Stimulated activated CD4-positive, alpha-beta T cell treated with anti-CD3 and anti-CD28 coated beads, Interleukin-2, amount 100 ng/mL, for 24 hours (primary cell): ENCODE data around the gene RTBDN.
"Not testable (repeated sequence)": the region's sequence is repeated elsewhere in the genome, so short reads cannot be mapped to it uniquely, and the experiment has no call there.

Source experiments
- DNase-seq, 2 donors: peaks; one replicate each; pipeline ENCODE4 v3.0.0-alpha.2; 2020

The RTBDN gene

DNA sequence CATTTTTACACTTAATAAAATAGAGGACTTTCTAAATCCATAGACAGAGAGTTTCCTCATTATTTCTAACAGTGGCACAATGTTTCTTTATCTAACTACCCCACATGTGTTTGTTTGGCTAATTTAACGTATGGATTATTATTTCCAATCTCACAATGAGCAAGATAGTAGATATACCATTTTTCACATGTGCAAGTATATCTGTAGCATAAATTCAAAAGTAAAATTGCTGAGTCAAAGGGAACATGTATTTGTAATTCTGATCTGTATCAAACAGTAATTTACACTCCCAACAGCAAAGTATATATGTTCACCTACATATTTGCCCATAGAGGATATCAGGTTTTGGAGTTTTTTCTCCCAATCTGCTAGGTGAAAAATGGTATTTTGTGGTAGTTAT lies 22.3 kb upstream of the RTBDN start:
- no peak for DNase-seq

DNA sequence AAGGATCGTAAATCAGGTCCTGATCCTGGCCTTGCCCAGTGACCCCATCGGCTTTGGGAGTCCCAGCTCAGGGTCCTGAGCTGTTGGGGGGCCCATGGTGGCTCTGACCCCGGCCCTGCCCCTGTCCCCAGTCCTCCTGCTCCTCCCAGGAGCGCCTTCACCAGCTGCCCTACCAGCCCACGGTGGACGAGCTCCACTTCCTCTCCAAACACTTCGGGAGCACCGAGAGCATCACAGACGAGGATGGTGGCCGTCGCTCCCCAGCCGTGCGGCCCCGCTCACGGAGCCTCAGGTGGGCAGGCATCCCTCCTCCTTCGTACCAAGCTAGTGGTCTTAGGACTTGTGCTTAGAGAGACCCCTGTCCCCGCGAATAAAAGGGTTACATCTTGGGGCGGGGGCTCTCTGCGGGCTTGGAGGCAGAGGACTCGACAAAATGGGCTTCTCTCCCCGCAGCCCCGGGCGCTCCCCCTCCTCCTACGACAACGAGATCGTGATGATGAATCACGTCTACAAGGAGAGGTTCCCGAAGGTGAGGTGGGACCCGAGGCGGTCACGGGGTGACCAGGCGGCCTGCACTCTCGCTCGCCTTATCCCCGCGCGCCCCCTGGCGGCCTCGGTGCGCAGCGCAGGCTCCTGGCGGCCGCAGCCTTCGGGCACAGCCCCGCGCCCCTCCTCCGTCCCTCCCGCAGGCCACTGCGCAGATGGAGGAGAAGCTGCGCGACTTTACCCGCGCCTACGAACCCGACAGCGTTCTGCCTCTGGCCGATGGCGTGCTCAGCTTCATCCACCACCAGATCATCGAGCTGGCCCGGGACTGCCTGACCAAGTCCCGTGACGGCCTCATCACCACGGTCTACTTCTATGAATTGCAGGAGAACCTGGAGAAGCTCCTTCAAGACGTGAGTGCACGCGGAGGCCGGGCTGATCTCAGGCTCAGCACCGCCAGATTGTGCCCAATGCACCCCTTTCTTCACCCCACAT lies 13.1 kb upstream of the RTBDN start:
- DNase-seq: peak; percentile 91 to 93

DNA sequence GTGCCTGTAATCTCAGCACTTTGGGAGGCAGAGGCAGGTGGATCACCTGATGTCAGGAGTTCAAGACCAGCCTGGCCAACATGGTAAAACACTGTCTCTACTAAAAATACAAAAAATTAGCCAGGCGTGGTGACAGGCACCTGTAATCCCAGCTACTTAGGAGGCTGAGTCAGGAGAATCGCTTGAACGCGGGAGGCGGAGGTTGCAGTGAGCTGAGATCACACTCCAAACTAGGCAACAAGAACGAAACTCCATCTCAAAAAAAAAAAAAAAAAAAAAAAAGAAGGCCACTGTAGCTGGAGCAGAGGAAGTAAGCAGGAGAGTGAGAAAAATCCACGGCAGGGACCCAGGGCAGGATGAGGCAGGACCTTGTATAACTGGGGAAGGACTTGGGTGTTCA lies 12.2 kb upstream of the RTBDN start:
- not testable (repeated sequence) for DNase-seq

DNA sequence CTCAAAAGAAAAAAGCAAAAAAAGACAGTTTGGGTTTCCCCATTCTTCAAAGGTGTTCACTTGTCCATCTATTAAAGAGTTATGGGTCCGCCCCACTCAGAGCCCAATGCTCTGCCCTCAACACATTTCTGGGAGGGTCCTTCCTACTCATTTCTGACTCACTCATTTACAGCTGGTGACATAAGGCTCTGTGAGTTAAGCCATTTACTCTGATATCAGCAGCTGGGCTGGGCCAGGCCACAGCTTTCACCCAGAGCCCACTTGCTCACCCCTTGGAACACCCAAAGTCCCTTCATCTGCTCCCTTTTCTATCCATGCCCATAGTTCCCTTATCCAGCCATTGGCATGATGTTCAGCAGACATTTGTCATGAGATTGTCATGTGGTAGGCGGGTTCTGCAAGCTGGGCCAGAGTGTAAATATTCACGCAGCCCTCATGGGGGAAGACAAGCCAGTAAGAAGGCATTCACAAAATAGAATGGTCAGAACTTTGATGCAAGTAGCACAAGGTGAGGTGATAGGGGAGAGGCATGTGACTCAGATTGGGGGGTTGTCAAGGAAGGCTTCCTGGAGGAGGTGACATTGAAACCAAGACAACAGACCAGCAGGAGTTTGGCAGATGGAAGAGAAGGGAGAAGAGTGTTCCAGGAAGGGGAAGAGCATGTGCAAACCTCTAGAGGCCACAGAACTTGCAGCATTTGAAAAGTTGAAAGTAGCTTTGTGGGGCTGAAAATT lies 9.8 kb upstream of the RTBDN start:
- DNase-seq: no peak

DNA sequence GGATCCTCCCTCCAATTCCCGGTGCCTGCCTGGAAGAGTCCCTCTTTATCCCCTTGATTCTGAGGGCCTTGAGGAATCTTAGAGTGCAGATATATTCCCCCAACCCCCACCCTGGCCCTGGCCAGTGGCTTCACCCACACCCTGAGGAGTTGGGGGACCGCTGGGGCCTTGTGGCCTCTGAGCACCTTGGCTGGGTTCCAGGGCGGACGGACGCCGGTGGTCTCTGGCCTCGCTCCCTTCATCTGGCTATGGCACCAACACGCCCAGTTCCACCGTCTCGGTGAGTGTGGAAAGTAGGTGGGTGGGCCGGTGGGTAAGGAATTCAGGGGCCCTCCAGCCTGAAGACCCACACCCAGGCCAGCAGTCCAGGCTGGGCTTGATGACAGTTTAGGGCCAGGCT lies 8.9 kb upstream of the RTBDN start:
- DNase-seq: no peak

DNA sequence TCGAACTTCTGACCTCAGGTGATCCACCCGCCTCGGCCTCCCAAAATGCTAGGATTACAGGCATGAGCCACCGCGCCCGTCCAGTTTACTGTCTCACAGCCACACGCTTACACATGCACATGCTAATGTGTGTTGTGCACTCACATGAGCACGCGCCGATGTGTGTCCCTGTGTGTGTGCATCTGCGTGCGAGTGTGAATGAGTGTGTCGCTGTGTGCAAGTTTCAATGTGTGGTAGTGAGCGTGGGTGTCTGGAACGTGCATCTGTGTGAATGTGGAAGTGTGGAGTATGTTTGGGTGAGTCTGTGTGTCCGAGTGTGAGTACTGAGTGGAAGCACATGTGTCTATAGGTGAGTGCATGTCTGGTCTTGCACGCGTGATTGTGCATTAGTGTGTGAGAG lies 8.1 kb upstream of the RTBDN start:
- no peak for DNase-seq

DNA sequence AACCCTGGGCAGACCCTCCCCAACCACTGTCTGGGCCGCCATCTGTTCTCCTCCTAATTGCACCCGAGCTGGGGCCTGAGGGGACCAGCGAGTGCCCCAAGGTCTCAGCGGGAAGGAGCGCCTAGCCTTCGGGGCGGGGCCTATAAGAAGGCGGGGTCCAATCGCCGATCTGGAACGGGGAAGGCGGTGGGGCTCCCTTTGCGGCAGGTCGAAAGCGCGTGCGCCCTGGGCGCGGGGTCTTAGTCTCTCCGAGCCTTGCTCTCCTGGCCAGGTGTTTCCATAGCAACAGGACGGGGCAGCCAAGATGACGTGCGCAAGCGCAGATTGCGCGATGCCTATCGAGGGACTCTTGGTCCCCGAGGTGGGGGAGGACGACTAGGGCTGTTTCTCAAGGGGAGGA lies 6.7 kb upstream of the RTBDN start:
- peak in 1 of 2 donors; percentile 39 for DNase-seq

DNA sequence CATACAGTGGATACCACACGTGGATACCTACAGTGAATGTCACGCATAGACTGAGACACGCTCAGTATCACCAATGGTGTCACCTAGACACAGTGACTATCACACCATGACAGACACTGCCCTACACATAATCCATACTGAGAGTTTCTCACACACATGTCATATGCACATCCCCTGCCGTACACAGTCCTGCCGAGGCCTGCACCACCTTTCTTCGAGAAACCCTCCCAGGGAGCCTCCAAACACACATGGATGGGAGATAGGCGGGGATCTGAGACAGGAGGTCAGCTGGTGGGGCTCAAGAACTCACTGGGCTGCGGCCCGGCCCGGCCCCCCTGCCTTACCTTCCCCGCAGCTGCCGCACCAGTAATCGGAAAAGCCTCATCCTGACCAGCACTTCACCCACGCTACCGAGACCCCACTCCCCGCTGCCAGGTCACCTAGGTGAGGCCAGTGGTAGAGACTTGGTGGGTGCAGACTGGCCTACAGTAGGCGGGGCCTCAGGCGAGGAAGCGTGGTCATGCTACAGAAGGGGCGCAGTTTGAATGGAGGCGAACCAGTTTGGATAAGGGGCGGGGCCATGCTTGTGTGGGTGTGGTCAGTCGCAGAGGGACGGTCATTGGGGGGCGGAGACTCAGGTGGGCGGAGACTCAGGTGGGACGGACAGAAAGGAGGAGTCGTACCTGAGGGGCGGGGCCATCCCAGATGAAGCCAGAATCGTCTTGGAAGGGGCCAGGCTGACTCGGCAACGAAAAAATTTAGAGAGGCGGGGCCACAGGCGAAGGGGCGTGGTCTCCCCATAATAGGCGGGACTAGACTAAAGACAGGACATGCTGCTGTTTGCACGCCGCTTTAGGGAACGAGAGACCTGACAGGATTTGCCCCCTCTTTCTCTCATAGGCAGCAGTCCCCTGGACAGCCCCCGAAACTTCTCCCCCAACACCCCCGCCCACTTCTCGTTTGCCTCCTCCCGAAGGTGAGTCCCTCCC lies 6.0 kb upstream of the RTBDN start:
- DNase-seq: peak; percentile 42 to 72

DNA sequence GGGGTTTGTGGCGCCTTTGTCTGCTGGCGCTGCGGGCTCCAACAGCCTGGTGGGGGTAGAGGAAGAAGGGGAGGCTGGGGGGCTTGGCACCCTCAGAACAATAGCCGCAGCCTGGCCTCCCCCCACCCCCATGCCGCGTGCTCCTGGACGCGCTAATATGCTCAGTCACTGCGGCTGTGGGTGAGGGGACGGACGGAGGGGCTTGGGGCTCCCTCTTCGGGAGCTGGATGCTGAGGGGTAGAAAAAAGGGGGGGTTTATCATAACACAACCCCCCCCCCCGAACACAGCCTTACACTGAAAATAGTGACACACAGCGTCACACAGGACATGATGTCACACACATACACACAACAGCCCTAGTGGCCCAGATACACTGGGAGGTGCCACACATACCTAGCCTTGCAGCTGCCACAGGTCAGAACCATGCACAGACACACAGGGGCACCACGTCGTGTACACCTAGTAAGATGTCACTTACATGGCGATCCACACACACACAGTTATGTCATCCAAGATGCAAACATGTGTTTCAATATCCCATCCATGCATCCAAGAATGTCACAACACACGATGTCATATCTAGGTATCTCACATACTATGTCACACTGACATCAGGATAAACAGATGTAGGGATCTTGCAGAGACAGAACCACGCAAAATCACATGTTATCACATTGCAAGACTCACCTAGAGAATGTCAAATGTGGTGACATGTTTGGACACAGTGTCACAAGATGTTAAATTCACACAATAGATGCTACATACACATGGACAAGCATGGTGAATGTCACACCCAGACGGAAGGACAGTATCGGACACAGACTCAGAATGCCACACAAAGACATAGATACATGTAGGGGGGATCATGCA lies 4.7 kb upstream of the RTBDN start:
- peak in 1 of 2 donors; percentile 22 for DNase-seq

DNA sequence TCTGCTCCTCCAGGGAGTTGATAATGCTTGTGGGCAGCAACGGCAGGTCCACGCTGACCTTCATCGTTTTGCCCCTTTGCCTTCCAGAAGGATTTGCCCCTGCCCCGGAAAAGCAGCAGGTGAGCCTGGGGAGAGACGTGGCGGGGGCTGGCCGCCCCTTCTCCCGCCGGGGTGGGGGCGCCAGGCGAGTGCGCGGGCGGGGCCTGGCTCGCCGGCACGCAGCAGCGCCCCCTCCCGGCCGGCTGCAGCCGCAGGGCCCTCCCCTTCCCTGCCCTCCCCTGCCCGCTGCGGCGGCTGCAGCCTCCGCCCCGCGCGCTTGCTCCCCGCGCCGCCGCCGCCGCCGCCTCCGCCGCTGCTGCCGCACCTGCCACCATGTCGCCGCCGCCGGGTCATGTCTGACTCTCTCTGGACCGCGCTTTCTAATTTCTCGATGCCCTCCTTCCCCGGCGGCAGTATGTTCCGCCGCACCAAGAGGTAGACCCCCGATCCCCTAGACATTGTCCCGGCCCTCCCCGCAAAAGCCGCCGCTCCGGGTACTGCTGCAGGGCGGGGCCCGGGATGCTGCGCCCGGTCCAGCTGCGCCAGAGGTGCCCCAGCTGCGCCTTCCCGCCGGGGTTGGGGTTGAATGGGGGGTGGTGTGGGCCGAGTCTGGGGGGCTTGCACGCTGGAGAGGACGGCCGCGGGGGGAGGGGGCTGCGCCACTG lies 4.0 kb upstream of the RTBDN start, which contains the start of gene MAST1:
Gene MAST1, plus strand, starts transcription at position 334 of the 704 bp plus-strand sequence. Its CDS starts 58 bp downstream, at position 392.
- DNase-seq: peak; percentile 45 to 68

DNA sequence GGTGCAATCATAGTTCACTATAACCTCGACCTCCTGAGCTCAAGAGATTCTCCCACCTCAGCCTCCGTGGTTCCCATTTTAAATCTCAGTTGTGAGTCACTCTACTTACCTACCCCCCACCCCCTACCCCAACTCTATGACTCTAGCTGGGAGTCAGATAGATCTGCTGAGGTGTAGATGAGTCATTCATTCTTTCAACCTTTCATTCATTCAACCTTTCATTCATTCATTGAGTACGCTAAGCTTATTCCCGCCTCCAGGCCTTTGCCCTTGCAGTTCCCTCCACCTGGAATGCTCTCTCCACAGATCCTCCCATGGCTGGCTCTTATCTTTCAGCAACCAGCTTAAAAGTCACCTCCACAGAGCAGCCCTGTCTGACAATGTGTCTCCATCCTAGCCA lies 2.8 kb upstream of the RTBDN start:
- no peak for DNase-seq

DNA sequence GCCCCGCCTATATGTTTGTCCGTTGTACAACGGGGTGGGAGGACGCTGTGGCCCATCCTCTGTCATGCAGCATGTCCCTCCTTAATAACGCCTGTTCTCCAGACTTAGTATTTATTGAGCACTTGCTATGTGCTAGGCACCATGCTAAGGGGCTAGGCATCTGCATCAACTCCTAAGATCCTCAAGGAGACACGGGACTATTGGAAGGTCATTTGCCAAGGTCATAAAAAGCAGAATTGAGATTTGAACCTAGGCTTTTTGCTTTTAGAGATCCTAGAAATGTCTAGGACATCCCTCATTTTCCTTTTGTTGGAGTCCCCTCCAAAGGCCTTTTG lies 2.1 kb upstream of the RTBDN start:
- DNase-seq: no peak

DNA sequence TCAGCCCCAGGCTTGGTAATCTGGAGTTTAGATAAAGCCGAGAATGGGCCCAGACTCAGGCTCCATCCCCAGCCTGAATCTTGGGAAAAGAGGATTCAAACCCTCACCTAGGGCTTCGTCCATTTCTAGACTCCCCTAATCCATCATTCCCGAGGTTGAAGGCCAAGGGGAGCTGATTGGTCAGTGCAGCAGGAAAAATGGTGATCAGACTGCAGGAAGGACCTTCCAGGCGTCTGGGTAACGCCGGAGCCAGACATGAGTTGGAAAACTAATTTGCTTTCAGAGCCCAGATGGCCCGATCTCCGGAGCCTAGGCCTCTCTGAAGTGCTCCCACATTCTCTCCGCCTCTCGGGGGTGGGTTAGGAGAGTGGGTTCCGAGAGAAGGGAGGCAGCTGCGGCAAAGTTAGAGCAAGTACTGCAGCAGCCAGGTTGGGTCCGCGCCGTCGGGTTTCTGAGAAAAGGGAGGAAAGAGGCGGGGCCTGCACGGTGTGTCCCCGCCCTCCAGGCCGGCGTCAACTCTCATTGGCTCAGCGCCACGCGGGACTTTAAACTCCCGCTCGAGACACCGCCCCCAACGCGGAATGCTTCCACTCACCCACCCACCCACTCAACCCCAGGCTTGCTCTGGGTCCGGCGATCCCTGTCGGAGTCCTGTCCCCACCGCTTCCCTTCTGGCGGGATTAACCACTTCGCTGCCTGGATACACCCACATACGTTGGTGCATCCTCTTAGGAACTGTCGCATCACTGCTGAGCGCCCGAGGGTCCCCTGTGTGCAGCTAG lies 788 bp upstream of the RTBDN start:
- DNase-seq: peak in 1 of 2 donors; percentile 47

DNA sequence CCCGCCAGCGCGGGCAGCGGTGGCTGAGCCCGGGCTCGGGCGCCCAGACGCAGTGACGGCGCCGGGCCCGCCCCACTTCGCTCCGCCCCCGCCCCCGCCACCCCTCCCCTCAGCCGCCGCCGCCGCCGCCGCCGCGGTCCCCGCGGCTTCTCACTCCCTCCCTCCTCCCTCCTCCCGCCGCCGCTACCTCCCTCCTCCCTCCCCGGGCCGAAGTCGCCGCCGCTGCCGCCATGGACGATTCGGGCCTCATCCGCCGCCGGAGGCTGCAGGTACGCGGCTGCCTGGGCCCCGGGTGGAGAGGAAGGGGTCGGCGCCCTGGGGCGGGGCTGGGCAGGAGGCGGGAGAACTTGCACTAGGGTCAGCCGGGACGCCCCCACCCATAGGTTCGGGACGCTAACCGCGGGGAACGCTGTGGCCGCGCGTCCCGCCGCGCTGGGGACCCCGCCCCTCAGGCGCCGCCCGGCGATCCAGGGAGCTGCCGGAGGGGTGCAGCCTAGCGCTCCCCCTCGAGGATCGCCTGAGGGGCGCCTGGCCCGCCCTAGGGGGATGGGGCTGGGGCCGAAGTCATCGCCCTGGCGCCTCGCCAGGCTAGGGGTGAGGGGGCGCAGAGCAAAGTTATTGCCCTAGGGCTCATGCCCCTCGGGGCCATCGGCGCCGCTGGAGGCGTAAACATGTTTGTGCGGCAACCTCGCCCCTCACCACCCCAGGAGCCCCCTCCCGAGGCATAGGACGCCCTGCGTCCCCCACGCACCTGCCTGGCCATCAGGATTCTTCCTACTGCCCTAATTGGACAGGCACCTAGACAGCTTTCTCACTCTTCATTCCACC lies 427 bp downstream of the RTBDN start:
- DNase-seq: peak; percentile 47 to 52

DNA sequence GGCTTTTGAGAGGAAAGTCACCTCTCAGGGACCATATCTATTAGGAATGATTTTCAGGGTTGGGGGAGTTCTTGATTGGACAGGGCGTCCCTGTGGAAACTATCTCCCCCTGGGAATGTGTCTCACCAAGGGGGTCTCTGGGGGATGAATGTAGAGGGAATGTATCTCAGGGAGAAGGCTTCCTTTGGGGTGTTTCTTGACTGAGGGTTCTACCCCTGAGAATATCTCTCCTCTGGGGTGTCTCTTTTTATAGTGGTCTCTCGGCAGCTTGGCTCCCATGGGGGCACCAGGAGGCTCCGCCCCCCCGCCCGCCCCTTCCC lies 1.0 kb downstream of the RTBDN start:
- DNase-seq: no peak

DNA sequence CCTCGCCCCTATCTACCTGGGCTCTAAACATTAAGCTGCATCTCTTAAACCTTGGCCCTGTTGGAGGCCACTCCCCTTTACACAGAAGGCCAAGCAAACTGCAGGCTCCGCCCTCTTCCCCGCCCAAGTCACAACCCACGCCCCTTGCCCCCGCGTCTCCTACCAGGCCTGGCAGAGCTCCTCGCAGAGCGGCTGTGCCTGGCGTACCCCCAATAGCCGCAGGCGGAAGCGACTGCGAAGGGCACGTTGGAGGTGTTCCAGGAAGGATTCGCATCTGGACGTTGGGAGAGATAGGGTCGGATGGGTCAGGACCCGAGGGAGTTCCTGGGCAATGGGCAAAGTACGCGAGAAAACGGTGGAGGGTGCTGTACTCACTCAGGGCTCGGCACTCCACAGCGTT lies 5.9 kb downstream of the RTBDN start:
- peak in 1 of 2 donors; percentile 56 for DNase-seq

DNA sequence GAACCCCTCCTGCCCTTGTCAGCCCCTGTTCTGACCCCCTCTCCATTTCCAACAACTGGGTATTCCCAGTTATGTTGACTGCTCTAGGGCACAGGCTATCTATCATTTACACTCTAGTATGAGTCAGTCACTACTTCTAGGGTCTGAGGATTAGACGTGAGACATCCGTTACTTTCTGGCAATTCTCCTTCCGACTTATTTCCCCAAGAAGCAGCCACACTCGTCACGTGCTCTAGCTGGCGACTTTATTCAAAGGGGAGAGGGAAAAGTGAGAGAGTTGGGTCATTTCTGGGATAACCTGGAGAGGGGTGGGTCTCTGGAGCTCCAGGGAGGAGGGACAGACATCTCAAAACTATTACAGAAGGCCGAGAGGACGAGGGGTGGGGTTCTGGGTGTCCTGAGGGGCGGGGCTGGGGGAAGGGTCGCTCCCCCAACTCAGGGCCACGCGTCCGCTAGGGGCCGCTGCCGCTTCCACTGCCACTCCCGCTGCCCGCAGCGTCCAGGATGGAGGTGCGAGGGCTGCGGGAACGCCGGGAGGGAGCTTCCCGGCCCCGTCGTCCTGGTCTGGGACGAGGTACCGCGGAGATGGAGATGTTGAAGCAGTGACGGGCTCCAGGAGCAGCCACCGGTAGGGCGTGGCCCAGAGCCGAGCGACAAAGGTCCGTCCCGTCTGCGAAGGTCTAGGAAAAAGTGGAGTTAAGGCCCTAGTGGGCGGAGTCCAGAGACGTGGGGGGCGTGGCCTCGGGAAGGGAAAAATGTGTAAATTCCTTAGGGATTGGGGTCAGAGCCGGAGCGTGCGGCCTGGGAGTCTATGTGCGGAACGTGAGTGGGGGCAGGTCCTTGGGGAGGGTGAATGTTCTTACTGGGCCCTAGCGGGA lies 8.9 kb downstream of the RTBDN start:
- DNase-seq: peak in 1 of 2 donors; percentile 58

DNA sequence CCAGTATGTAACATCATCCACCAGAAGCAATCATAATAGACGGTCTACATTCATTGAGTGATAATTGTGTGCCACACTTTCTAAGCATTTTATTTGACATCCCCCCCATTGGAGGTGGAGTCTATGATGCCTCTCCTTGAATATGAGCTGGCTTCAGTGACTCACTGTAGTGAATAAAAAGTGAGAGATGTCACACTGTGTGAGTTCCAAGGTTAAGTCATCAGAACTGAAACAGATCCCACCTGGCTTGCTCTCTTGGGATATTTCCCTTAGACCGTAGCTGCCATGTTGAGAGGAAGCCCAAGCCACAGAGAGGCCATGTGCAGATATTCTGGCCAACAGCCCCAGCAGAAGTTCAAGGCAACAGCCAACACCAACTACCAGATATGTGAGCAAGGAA lies 12.6 kb downstream of the RTBDN start:
- no peak for DNase-seq
